GM21786 (cell line): Measurements from ENCODE around the gene ANHX.
"Not testable (repeated sequence)": the region's sequence is repeated elsewhere in the genome, so short reads cannot be mapped to it uniquely, and the experiment has no call there.

Experiments
- ATAC-seq: cut with Tn5 transposase; IDR thresholded peaks from one replicate; pipeline ENCODE4 v1.9.1; 2021; ENCODE audit not compliant: unreplicated experiment

ANHX gene

GRCh38 chr12:133235401-133236112, at the start of gene ANHX:
TSS of gene ANHX (minus strand) at chr12:133235877. CDS start at chr12:133234356, 1,521 bp downstream.
- no peak for ATAC-seq

DNA sequence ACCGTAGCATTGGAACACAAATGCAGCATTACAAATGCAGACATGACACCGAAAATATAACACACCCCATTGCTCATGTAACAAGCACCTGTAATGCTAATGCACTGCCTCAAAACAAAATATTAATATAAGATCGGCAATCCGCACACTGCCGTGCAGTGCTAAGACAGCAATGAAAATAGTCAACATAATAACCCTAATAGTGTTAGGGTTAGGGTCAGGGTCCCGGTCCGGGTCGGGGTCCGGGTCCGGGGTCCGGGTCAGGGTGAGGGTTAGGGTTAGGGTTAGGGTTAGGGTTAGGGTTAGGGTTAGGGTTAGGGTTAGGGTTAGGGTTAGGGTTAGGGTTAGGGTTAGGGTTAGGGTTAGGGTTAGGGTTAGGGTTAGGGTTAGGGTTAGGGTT, 29.0 kb upstream of the ANHX start:
- not testable (repeated sequence) for ATAC-seq

- no peak for ATAC-seq
Observed at GRCh38 chr12:133264173-133264572, 28.5 kb upstream of the ANHX start.

DNA sequence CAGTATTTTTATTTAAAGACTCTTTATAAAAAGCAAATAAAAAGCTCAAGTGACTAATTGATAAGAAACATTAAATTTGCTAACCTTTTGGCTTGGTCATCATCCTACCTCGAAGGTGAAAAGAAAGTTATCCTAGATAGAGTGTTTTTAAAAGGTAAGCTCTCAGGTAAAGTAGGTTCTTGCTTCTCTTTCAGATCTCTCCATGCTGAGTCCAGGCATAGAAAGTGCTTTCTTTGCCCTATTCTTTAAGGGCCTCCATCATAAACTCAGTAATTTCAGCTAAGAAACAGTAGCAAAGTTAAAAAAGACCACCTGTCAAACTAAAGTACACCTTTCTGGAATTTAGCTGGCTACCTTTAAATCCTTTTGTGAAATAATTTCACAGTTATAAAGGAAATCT, 20.6 kb upstream of the ANHX start:
- ATAC-seq = no peak

- ATAC-seq = not testable (repeated sequence)
Observed at GRCh38 chr12:133255833-133256232, 20.2 kb upstream of the ANHX start.

- ATAC-seq = no peak
Observed at GRCh38 chr12:133251732-133252131, 16.1 kb upstream of the ANHX start.

DNA sequence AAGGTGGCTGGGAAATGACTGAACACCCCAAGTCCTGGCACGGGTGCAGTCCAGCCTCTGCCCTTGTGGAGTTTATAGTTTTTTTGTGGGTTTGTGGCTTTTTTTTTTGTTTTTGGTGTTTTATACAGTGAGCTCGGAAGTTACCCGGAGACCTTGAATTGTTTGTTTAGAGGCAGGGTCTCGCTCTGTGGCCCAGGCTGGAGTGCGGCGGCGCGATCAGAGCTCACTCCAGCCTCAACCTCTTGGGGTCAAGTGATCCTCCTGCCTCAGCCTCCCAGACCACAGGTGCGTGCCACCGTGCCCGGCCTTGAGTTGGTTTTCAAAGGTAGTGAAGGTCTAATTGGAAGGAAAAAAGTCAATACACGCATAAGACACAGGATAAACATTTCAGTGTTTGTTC, 879 bp upstream of the ANHX start:
- no peak for ATAC-seq

- ATAC-seq = no peak
Observed at GRCh38 chr12:133236144-133236543, 467 bp upstream of the ANHX start.

DNA sequence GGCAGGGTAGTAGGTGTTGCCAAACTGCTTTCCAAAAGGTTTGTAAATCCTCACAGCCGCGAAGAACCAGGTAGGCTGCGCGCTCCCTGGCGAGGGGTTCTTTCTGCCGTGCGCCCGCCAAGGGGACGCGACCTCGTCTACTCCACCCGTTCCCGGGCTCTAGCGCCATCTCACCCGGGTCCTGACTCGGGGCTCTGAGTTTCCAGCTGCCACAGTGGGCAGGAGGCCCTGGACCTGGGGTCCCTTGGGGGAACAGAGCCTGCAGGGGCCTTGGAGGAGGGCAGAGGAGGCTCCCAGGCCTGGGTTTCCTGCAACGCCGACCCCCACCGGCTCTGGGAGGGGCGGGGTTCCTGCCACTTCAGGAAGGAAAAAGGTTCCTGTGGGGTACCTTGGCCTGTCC, 706 bp downstream of the ANHX start:
- no peak for ATAC-seq

- ATAC-seq = no peak
Observed at GRCh38 chr12:133233993-133234564, 1.6 kb downstream of the ANHX start.

GRCh38 chr12:133233006-133233405, 2.7 kb downstream of the ANHX start:
- no peak for ATAC-seq

DNA sequence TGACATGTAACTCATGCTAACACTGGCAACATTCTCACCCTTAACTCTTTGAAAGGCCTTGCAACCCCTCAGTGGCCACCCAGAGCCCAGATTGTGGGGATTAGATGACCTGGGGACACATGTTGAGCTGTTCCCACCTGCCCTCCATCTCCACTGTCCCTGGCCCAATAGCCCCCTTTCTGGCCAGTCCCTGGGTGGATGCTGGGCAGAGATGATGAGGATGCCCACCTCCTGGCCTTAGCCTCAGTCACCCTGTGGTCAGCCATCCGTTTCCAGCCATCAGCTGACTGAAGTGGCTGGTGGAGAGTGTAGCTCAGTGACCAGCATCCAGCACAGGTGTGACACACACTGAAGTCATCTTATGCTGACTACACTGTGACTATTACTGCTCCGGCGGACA, 4.7 kb downstream of the ANHX start:
- no peak for ATAC-seq

- ATAC-seq = no peak
Observed at GRCh38 chr12:133227281-133227852, 8.3 kb downstream of the ANHX start.

DNA sequence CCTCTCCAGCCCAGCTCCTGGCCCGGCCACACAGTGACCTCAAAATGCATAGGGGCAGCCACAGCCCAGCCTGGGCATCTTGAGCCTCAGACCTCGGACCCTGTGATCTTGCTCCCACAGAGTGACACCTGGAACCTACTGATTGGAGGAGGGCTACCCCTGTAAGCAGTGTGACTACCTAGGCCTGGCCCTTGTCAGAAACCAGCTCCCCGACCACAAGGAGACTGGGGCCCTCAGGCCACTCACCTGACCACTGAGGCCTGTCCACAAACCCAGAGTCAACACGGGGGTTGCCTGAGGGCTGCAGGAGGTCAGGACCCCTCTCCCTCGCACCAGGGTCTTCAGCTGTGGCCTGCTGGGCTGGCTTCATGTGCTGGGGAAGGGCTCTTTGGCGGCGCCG, 9.0 kb downstream of the ANHX start:
- ATAC-seq = no peak

DNA sequence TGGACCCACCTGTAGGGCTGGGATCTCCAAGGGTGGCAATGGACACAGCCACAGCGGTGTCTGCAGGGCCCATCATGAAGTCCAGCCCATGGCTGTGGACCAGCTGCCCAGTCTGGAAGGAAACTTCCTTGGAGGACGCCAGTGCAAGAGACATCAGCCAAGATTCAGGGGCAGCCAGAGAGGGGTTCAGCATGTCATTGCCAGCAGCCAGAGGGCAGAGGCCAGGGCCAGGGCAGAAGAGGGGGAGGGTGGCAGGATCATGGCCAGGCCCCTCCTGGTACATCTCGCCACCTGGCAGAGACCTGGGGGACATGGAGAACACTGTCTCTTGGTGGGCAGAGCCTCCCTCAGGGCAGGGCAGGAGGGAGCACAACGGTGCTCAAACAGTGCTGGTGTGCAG, 10.2 kb downstream of the ANHX start:
- no peak for ATAC-seq

DNA sequence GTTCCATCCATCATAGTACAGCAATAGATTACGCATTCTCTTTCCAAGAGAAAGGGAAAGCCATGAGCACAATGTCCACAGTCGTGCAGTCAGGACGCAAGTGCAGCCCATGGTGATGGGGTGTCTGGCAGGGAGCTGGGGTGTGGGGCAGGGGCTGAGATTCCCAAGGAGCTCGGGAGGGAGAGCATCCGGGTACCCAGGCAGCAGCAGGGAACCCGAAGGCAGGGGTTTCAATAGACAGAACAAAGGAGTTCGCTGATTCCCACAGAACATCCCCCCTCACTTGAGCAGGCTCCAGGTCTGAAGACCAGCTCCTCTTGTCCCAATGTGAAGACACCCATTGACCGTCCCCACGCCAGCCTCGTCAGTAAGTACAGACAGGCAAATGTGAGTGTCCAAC, 13.5 kb downstream of the ANHX start:
- no peak for ATAC-seq

- ATAC-seq = no peak
Observed at GRCh38 chr12:133221241-133221640, 14.4 kb downstream of the ANHX start.

GRCh38 chr12:133220521-133220920, 15.2 kb downstream of the ANHX start:
- ATAC-seq = no peak

- ATAC-seq = no peak
Observed at GRCh38 chr12:133217219-133217618, 18.5 kb downstream of the ANHX start.

DNA sequence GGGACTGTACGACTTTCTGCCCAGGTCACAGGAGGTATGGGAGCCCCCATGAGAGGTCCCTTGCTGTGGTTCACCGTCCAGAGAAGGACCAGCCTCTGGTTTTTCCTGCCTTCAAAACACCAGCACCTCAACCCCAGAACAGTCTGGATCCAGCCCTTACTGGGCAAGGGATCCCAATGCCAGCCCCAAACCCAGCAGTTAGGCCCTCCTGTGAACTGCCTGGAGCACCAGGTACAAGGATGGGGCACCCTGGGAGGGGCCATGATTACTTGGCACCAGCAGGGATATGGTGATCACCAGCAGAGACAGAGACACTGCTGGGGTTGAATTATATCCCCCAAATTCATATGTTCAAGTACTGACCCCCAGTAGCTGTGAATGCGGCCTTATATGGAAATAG, 20.0 kb downstream of the ANHX start:
- no peak for ATAC-seq

DNA sequence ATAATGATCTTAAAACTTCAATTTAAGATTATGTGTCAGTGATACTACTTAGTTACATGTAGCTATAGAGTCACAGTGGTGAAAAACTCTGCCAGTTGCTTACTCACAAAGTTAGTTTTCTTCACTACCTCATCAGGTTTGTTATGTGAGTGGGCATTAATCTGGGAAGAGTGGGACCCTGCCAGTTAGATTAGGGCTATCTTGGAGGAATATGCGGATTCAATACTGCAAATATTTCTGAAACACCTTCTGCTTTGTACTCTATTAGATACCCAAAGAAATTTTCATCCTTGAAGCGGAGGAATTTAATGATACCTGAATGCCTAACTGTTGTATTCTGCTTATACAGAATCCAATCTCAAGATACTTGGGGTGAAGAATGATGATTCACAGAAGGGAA, 29.3 kb downstream of the ANHX start:
- no peak for ATAC-seq

GRCh38 chr12:133204264-133204603, 31.4 kb downstream of the ANHX start:
- no peak for ATAC-seq
